GM10266 (cell line): Measurements from ENCODE around the gene GCM1.

Source experiments
- DNase-seq: peaks from one replicate; pipeline ENCODE4 v3.0.0; 2012; ENCODE audit errors: extremely low spot score
- TF ChIP-seq, protein P1 (sequence below): IDR thresholded peaks from 2 replicates; pipeline ENCODE4 v1.5.1; 2012; ENCODE audit warnings: mild to moderate bottlenecking, low read depth; ENCODE audit not compliant: control insufficient read depth, insufficient read depth; ENCODE audit errors: missing control alignments

Gene GCM1

DNA sequence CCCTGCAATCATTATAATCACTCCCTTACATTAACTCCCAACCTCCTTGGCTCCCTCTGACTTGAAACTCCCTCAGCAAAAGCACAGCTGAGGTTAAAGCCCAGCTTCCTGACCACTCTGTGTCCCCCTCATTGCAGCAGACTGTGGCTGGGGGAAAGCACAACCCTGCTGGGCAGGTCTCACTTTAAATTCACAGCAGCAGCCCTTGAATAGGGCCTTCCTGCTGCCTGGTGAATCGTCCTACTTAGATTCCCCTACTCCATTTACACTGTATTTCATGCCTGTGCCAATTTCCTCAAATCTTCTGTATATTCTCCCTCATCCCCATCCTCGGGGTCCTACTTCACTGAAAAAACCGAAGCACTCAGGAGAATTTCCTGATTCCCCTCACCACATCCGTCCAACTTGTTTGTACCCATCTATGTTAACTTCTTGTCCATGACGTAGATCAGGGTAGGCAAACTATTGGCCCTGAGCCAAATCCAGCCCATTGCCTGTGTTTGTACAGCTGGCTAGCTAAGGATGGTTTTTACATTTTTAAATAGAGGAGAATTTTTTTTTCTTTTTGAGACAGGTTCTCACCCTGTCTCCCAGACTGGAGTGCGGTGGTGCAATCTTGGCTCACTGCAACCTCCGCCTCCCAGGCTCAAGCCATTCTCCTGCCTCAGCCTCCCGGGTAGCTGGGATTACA lies 31.5 kb upstream of the GCM1 start:
- TF ChIP-seq, protein P1, sequence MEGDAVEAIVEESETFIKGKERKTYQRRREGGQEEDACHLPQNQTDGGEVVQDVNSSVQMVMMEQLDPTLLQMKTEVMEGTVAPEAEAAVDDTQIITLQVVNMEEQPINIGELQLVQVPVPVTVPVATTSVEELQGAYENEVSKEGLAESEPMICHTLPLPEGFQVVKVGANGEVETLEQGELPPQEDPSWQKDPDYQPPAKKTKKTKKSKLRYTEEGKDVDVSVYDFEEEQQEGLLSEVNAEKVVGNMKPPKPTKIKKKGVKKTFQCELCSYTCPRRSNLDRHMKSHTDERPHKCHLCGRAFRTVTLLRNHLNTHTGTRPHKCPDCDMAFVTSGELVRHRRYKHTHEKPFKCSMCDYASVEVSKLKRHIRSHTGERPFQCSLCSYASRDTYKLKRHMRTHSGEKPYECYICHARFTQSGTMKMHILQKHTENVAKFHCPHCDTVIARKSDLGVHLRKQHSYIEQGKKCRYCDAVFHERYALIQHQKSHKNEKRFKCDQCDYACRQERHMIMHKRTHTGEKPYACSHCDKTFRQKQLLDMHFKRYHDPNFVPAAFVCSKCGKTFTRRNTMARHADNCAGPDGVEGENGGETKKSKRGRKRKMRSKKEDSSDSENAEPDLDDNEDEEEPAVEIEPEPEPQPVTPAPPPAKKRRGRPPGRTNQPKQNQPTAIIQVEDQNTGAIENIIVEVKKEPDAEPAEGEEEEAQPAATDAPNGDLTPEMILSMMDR, result no peak
- DNase-seq, result no peak

DNA sequence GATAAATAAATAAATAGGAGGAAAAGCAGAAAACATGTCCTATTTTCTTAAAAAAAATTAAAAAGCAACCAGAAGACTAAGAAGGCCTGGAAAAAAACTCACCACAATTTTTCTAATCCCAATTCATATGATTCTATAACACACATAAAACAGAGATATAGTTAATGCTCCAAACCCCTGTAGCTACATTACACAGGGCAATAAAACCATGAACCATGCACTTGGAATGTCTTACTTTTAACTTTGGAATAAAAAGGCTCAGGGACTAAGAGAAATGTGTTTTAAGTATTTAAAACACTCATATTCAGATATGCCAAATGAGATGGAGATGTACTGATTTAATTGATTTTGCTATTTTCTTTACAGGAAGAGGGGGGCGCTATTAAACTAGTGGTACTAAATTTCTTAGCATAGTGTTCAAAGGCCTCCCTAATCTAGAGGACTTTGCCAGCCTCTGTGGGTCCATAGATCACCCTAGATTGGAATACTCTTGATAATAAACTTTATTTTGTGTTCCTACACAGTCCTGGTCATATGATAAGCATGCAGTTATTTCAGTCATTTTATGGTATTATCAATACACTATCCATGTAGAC lies 30.3 kb upstream of the GCM1 start:
- DNase-seq, result no peak
- TF ChIP-seq, protein P1, result no peak

DNA sequence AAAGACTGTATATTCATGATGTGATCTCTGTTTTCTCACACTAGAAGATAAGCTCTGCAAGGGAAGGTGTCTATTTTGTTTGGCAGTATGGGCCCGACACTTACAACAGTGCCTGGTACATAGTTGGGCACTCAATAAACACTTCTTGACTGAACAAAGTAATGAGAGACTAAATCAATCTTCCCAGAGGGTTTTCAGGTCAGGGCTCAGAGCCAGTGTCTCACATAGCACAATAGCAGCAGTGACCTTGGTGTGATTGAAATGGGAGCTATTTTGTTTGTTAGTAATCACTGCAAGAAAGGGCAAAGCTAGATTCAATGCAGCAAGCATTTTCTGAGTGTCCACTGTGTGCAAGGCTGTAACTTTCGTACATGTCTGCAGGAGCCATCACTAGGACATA lies 26.4 kb upstream of the GCM1 start:
- TF ChIP-seq, protein P1, result no peak

DNA sequence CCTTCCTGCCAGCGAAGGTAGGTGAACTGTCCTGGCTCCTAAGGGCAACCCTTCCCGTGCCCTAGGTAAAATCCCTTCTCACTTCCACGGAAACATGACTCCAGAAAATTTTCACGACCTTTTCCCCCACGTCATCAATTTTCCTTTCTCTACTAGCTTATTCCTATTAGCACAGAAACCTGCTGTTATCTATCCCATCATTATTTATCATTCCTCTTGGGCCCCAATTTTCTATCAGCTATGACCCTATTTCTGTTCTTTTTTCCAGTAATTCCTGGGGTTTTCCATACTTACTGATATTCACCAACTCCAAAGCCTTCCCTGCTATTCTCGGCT lies 23.8 kb upstream of the GCM1 start:
- no peak for DNase-seq
- TF ChIP-seq, protein P1, result no peak

More for the DNA sequence above, 26.4 kb upstream of the GCM1 start:
- no peak for DNase-seq

DNA sequence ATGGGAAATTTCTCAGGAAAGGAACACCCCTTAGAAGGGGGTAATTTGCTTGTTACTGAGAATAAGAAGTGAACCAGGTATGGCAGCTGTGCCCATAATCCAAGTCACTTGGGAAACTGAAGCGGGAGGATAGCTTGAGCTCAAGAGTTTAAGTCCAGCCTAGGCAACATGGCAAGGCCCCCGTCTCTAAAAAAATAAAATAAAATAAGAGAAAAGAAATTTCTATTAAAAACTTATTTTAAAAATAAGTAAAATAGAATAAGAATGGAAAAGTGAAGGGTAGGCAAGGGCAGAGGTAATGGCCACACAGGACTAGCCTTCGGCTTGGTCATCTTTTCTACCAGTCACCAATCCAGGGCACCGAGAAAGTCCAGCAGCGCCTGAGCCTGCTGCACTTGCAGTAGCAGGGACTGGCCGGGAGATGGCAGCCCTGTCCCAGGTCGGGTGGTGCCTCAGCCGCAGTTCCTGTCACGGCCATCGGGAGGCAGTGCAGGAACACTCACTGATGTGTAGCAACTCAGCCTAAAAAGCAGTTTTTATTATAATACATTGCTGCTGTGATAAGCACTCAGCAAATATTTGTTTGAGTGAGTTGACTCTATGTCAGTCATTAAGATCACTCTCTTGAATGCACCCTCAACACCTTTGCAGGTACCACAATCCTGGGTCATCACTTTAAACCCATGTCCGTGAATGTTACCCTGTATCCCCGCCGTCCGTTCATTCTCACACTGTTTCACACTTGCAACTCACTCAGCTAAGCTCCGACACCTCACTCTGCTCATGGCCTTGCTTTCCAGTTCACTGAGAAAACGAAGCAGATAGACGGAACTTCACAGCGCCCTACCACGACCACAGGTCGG lies 23.2 kb upstream of the GCM1 start:
- peak; percentile 72 for DNase-seq

DNA sequence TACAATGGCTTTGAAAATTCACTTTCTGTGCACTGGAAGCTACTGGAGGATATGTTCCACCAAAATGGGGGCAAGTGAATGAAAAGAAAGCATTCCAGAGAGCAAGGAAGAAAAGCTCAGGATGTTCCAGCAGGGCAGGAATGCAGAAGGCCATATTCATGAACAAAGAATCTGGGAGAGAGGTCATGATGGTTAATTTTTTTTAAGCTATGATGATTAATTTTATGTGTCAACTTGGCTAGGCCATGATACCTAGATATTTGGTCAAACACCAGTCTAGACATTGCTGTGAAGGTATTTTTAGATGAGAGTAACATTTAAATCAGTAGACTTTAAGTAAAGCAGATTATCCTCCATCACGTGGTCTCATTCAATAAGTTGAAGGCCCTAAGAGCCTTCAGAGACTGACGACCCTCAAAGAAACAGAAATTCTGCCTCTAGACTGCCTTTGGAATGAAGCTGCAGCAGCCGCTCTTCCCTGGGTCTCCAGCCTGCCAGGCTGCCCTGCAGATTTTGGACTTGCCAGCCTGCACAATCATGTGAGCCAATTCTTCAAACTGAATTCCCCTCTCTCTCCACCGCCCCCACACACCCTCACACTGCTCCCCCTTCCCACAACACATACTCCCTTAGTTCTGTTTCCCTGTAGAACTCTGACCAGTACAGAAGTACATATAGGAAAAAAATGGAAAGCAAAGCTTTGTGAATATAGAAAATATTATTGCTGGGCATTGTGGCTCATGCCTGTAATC lies 20.1 kb upstream of the GCM1 start:
- TF ChIP-seq, protein P1, result no peak
- no peak for DNase-seq

More for the DNA sequence above, 23.2 kb upstream of the GCM1 start:
- TF ChIP-seq, protein P1, result peak; percentile 100
